ENCODE results near the gene CLASP1. TPM values are rescaled to one million over a fixed set of nuclear protein-coding genes. Genes with fewer than 3 reads are reported as not detected.

The CLASP1 gene
- total RNA-seq, 1 experiment from 2014 or later, result 21.2 TPM

DNA sequence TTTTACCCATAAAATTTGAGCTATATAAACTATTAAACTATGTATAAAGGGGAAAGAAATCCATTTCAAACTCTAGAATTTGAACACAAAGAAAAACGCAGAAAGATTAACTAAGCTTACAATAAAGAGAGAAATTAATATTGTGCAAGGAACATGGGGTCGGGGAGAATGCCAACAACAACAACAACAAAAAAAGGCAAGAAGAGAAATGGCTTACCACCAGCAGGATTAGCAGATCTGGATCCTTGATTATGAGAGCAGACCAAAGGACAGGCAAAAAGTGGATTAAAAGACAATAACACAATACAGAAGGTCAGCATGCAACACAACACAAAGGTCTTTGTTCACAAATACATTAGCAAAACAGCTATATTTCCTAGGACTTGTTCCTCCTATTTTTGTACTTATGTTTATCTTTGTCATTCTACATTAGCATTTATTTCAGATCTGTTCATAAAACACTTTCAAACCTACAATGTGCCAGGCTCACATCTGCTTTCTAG lies 222.0 kb downstream of the CLASP1 start:
- DNase-seq (ENCODE audit: low read depth), result no peak

- no peak for DNase-seq (ENCODE audit: low read depth)
Observed at GRCh38 chr2:121420486-121420885, 228.8 kb downstream of the CLASP1 start.

DNA sequence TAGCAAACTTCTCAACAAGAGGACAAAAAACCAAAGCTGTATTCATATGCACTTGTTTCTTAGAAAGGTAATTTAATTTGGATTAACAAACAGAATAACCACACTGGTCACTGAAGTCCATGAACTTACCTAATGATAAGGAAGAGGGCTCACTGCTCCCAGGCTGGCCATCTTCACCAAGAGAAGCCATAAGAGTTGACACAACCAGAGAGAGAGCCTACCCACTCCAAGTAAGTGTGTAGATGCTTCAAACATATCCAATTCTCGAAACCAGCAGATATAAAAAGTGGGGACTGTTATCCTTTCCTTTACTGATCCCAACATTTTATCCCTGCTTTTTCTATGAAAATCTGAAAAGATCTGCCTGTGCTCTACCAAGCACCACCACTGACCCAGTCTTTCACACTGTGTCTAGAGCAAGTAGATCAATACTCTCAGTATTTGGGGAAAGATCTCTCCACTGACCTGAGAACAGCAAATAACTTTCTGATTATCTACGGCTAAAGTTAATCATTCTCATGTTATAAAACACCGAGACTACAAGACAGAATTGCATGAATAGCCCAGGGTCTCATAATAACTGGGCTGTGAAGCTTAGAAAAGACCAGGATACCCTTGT lies 230.1 kb downstream of the CLASP1 start:
- no peak for DNase-seq (ENCODE audit: low read depth)

DNA sequence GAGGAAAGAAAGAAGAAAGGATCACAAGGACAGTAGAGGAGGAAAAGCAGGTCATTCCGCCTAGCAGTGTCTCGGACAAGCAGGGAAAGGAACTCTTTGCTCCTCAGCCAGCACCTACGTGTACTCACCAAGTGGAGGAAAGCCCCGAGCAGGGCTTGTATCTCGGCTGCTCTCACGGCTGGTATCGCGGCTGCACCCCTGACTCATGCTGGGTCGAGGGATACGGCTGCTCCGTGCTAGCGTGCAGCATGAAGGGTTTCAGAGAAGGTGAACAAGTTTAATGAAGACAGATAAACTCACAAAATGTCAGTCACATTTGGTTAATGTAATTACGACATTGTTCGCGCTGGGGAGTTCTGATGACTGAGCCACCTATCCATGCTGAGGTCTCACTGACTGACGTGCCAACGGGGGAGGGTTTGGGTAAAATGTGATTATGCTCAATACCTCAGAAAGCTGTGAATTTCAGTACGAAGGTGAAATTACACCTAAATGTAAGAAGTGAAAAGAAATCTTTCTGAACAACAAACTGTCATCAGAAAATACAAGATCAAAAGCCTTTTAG lies 230.7 kb downstream of the CLASP1 start:
- DNase-seq (ENCODE audit: low read depth), result no peak

- no peak for DNase-seq (ENCODE audit: low read depth)
Observed at GRCh38 chr2:121417826-121418225, 231.4 kb downstream of the CLASP1 start.

DNA sequence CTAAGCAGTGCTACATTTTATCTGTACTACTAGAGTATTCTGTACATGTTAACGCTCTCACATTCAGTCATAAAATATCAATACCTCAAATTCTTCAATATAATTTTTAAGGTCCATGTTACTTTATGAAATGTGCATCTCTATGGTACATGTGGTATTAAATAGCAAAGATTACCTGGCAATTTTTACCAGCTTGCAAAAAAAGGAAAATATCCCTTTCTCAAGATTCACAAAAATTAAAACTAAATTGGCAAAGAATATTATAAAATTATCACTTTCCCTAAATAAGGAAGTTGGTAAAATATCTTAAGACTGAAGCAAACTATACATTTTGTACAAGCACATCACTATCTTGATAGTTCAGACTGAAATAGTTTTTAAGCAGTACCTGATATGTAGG lies 233.5 kb downstream of the CLASP1 start:
- no peak for DNase-seq (ENCODE audit: low read depth)

DNA sequence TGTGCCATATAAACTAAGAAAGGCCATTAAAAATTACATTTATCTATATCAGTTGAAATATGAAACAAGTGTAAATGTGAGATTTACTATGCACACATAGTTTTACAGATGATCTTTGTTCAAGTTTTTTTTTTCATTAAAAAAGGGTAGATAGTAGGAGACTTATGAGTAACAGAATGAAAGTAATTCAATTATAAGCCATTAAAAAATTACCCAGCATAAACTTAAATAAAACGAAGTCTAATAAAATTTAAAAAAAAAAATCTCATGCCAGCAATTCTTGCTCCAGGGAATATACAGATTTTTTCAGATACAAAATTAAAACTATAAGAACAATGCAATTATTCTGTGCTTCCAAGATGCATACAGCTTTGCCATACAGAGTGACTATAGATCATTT lies 236.9 kb downstream of the CLASP1 start:
- DNase-seq (ENCODE audit: low read depth), result no peak

DNA sequence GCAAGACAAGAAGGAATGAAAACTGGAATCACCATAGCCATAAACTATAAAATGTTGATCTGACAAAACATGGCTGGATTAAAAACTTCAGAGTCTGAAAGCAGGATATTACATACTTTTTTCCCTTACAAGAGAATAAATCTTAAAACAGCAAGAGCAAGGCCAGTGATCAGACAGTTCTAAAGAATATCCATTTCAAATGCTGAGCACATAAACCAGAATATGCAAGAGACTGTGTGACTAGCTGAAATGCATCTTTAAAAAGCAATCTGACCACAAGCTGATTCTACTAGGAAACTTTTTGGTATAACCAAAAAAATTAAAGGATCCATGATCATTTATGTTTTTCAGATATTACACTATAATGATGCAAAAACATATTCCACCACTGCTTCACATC lies 239.3 kb downstream of the CLASP1 start:
- no peak for DNase-seq (ENCODE audit: low read depth)

- DNase-seq (ENCODE audit: low read depth), result no peak
Observed at GRCh38 chr2:121409388-121409787, 239.9 kb downstream of the CLASP1 start.

DNA sequence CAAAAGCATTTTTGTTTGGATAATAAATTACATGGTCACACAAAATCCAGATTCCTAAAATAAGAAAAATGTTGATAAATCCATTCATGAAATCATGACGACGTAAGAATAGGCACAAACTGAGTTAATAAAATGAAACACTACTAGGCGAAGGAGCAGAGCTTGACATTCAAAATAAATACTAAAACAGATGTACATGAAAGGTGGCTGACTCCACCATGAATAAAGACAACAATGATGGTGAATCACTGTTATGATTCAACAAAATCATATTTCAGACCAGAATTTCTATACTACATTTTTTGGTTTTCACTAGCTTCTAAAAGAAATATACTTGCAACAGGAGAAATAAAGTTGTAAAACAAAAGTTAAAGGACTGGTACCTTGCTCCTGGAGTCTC lies 240.6 kb downstream of the CLASP1 start:
- no peak for DNase-seq (ENCODE audit: low read depth)

DNA sequence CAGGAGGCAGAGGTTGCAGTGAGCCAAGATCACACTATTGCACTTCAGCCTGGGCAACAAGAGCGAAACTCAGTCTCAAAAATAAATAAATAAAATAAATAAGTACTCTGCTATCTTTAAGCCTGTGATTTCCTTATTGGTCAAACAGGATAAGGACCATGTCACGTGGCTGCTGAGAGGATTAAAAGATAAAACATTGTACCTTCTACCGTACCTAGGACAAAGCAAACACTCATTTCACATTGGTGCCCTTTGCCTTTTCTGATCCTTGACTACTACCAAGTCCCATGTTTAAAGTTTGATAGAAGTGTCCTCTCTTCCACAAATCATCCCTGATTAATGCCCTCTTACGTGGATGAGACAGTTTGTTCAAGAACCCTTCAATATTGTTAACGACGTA lies 244.0 kb downstream of the CLASP1 start:
- no peak for DNase-seq (ENCODE audit: low read depth)

GRCh38 chr2:121400201-121400600 lies 249.1 kb downstream of the CLASP1 start:
- no peak for DNase-seq (ENCODE audit: low read depth)

- DNase-seq (ENCODE audit: low read depth), result no peak
Observed at GRCh38 chr2:121398853-121399252, 250.4 kb downstream of the CLASP1 start.

GRCh38 chr2:121390082-121390692 lies 259.1 kb downstream of the CLASP1 start:
- no peak for DNase-seq (ENCODE audit: low read depth)

DNA sequence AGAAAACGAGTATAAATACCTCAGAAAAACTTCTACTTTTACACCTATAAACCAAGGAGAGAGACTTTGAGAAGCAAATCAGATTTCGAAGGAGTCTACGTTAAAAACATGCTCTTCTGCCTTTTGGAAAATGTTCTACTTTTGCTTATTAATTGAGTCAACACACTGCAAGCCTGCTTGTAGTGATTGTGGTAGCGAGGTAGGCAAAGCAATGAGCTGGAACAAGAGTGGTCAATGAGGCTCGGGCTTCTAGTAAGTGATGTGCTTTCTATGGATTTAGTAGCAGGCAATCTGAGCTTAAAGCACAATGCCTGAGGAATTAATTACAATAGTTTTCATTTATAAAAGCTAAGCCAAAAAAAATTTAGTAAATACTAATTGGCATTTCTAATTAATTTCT lies 260.9 kb downstream of the CLASP1 start:
- DNase-seq (ENCODE audit: low read depth), result no peak

- DNase-seq (ENCODE audit: low read depth), result no peak
Observed at GRCh38 chr2:121387591-121388325, 261.5 kb downstream of the CLASP1 start.

- no peak for DNase-seq (ENCODE audit: low read depth)
Observed at GRCh38 chr2:121386707-121387106, 262.6 kb downstream of the CLASP1 start.

DNA sequence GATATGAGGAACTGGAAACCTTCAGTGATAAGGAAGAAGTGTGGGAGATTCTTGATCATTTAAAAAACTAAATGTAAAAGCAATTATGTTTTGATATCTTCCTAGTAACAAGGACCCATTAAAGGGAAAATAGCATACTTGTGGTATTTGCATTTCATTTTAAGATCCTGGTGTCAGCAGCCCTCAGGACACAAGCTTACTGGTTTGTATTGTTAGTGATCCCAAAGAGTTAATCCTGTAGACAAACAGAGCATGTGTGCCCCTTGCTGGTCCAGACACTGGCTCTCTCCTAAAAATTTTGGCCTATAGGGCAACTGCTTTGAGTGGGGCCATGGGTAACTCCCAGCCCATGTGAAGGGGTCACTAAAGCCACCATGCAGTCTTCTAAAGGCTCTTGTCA lies 263.2 kb downstream of the CLASP1 start:
- DNase-seq (ENCODE audit: low read depth), result no peak

GRCh38 chr2:121382744-121383143 lies 266.5 kb downstream of the CLASP1 start:
- DNase-seq (ENCODE audit: low read depth), result no peak

DNA sequence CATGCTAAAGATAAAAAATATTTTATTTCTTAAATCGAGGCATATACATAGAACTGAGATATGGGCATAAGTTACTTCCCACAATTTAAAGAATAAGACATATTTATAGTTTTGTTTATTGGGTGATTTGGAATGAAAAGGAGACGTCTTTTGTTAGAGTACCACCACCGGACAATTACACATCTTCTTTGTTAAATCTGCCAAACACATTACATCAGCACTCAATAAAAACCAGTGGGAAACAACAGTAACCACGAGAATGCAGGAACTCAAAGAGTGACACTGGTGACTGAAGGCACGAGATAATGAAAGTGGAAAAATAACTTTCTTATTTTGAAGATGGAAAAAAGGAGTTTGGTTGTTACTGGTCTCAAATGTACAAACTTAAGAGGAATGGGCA lies 271.6 kb downstream of the CLASP1 start:
- DNase-seq (ENCODE audit: low read depth), result no peak

DNA sequence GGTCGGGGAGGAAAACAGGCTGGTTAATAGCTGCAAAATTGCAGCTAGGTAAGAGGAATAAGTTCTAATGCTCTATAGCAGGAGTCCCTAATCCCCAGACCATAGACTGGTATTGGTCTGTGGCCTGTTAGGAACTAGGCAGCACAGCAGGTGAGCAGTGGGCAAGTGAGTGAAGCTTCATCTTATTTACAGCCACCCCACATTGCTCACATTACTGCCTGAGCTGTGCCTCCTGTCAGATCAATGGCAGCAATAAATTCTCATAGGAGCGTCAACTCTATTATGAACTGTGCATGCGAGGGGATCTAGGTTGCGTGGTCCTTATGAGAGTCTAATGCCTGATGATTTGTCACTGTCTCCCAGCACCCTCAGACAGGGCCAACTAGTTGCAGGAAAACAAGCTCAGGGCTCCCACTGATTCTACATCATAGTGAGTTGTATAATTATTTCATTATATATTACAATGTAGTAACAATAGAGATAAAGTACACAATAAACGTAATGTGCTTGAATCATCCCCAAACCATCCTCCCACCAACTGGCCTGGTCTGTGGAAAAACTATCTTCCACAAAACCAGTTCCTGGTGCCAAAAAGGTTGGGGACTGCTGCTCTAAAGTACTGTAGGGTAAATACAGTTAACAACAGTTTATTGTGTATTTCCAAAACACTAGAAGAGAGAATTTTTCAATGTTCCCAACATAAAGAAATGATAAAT lies 272.6 kb downstream of the CLASP1 start:
- no peak for DNase-seq (ENCODE audit: low read depth)

GRCh38 chr2:121375621-121376159 lies 273.6 kb downstream of the CLASP1 start:
- DNase-seq (ENCODE audit: low read depth), result no peak

All from Daoy (cell line).